Femur (tissue), 1 donor: ENCODE measurements around the gene OSCAR.

Experiments used
- DNase-seq: peaks from one replicate; pipeline ENCODE4 v3.0.0-alpha.2; 2017

OSCAR gene, protein sequence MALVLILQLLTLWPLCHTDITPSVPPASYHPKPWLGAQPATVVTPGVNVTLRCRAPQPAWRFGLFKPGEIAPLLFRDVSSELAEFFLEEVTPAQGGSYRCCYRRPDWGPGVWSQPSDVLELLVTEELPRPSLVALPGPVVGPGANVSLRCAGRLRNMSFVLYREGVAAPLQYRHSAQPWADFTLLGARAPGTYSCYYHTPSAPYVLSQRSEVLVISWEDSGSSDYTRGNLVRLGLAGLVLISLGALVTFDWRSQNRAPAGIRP

DNA sequence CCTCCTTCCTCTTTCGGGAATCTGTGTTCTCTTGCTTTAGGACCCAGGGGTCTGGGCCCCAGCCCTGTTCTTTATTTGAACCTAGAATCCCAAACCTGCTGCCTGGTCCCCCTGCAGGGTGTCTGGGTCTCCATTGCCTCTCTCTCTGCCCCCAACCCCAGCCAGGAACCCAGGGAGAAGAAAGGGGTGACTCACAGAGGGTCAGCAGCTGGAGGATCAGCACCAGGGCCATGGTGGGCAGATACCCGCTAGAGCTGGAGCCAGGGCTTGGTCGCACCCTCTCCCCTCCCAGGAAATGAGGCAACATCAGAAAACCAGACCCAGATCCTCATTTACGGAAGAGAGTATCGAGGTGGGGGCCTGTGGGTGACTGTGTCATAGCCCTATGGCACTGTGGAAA lies at the start of gene OSCAR:
Gene OSCAR (minus strand): TSS at position 243 of the 400 bp plus-strand sequence. CDS start 11 bp downstream, at position 232.
- DNase-seq = peak; percentile 44

DNA sequence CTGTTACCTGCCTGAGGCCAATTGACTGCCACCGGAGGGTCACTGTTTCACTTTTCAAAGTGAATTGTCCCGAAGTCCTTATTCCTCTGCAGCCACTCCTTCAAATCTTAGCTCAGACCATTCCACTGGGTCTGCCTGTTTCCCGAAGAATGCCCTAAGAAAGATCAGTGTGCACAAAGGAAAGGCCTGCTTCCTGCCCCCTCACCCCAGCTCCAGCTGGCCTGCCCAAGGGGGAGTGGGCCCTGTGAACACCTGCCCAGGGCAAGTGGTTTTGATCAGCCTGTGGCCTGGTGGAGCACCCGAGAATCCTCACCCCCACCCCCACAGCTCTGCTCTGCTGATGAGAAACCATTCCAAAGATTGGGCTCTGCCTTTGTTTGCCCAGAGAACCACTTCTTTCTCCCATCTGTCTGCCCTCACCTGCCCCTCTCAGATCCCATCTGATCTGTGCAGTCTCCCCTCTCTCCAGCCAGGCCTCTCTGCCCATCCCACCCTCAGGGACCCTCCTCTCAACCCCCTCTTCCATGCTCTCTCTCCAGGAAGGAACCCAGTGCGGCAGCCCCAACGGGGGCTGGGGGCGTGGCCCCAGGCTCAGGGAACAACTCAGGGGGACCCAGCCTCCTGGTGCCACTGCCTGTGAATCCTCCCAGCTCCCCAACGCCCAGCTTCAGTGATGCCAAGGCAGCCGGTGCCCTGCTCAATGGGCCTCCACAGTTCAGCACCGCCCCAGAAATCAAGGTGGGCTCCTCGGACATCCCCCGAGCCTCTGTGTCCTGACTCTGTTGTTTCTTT lies 48.6 kb upstream of the OSCAR start:
- DNase-seq = no peak

DNA sequence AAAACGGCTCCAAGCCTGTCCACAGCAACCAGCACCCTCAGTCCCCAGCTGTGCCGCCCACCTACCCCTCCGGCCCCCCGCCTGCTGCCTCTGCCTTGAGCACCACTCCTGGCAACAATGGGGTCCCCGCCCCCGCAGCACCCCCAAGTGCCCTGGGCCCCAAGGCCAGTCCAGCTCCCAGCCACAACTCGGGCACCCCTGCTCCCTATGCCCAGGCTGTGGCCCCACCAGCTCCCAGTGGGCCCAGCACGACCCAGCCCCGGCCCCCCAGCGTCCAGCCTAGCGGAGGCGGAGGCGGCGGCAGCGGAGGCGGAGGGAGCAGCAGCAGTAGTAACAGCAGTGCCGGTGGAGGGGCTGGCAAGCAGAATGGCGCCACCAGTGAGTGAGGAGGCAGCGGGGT lies 47.6 kb upstream of the OSCAR start:
- DNase-seq = no peak

DNA sequence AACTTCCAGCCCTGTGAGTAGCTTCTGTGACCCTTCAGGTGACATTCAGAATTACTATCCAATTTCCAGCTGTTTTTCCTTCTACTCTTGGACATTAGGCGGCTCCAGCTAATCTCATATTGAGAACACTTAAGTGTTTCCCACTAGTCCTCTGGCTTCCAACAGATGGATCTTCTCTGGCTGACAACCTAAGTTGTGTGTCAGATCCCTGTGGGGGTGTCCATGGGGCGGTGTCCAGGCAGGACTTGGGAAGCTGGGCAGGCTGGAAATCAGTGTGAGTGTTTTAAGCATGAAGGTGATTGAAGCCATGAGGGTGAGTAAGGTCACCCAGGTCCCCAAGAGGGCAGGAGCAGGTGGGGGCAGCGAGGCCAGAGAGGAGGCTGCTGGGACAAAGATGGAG lies 47.1 kb upstream of the OSCAR start:
- no peak for DNase-seq

DNA sequence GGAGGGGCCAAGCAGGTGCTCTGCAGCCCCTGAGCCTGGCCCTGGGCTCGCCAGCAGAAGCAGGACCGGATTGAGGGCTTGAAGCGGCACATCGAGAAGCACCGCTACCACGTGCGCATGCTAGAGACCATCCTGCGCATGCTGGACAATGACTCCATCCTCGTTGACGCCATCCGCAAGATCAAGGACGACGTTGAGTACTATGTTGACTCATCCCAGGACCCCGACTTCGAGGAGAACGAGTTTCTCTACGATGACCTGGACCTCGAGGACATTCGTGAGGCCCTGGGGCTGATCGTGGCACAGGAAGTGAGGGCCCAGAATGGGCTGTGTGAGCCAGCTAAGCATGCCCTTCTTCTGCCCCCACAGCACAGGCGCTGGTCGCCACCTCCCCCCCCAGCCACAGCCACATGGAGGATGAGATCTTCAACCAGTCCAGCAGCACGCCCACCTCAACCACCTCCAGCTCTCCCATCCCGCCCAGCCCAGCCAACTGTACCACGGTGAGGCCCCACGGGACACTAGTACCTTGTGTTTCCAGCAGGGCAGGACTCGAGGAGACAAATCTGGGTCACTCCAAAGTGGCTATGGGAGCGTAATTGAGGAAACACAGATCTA lies 45.0 kb upstream of the OSCAR start:
- no peak for DNase-seq

DNA sequence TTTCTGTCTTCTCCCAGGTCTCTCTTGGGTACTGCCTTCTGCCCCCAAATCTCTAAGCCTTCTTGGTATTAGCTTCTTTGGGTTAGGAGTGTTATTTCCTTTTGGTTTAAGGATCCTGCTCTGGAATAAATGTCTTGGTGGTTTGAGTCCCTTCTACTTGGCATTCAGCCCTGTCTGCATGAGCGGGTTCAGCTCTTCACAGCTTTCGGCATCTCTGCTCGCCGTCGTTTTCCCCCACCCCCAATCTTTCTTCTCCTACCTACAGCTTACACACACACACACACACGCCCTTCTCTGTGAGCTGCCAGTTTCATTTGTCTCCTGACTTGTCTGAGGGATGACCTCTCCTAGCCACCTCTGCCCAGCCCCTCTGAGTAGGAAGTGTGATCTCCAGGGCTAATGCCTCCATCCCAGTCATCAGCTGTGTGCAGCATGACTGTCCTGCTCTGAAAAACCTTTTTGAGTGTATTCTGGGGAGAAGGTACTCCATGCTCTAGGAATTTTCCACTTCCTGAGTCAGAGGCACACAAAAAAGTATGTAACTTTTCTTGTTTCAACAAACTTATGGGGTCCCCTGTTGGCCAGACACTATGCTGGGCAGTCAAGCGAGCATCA lies 41.7 kb upstream of the OSCAR start:
- no peak for DNase-seq

DNA sequence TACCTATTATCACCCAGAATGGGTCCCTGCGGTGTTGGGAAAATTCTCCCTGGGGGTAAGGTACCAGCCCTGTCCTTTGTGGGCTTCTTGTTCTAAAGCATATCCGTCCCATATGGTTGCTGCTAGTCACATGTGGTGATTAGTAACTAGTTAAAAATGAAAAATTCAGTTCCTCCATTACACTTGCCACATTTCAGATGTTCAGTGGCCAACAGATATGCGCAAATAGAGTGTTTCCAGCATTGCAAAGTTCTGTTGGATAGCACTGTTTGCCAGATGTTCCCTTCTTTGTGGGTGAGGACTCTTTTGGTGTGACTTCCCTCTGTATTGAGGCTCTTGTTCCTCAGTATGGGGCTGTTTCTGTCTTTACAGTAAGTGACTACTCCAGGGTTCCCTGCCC lies 40.8 kb upstream of the OSCAR start:
- DNase-seq = no peak

DNA sequence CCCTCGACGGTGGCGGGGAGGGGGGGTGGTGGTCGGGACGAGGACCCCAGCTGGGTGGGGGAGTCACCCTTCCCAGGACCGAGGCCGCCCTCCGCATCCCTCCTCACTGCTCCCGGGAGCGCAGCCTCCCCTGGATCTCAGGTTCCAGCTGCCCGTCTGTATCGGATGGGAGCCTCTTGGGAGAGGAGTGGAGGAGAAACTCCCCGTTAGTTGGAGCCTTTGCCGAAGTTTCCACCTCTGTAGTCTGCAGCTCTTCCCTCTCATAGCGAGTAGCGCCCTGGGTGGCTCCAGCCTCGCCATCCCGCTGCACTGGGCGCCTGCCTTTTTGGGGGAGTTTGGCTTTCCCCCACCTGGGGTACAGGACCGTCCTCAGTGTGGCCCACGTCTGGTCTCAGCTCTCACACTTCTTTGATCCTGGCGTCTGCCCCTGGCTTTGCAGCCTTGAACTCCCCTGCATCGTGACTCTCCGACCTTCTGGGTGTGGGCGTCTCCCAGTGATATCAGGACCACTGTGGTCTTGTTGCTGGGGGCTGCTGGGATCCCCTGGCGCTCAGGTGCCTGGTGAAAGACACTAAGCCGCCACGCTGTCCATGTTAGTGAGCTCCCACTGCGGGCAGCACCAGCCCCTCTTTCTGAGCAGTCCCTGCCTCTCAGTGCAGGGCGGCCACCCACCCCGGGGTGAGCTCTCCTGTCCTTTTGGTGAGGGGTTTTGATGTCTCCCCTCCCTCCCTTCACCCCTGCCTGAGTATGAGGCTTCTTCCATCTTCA lies 38.1 kb upstream of the OSCAR start:
- DNase-seq = no peak

DNA sequence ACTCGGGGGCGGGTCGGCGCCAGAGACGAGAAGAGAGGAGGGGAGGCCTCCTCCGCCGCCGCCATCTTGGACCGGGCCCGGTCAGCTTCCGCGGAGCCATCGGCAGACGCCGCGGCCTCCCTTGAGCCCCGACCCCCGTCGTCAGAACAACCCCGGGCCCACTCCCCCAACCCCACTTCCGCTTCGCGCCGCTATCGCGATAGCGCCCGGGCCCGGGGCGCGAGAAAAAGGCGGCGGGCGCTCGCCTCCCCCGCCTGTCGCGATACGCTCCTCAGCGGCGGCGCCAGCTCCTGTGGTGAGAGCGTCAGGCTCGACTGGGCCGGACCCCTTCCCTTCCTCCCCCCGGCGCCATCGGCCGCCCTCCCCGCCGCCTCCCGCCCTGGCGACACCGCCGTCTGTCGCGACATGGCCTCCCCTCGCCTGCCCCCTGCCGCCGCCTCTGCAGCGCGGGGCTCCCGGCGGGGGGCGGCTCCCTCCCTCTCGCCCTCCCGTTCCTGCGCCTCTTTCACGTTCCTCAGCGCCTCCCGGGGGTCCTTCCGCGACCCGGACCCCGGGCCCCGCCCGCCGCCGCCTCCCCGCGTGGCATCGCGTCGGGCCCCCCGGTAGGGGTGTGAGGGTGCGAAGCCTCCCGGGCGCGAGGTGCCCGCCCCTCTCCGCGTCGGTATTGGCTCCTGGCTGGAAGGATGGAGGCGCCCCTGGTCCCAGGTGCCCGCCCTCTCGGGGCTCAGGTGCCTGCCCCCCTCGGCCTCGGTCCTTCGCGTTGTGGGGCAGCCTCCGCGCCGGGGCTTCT lies 37.3 kb upstream of the OSCAR start, which contains the start of gene CNOT3:
Gene CNOT3 (plus strand): TSS at position 64 of the 790 bp plus-strand sequence. CDS start 5,217 bp downstream, outside the sequence.
- no peak for DNase-seq

DNA sequence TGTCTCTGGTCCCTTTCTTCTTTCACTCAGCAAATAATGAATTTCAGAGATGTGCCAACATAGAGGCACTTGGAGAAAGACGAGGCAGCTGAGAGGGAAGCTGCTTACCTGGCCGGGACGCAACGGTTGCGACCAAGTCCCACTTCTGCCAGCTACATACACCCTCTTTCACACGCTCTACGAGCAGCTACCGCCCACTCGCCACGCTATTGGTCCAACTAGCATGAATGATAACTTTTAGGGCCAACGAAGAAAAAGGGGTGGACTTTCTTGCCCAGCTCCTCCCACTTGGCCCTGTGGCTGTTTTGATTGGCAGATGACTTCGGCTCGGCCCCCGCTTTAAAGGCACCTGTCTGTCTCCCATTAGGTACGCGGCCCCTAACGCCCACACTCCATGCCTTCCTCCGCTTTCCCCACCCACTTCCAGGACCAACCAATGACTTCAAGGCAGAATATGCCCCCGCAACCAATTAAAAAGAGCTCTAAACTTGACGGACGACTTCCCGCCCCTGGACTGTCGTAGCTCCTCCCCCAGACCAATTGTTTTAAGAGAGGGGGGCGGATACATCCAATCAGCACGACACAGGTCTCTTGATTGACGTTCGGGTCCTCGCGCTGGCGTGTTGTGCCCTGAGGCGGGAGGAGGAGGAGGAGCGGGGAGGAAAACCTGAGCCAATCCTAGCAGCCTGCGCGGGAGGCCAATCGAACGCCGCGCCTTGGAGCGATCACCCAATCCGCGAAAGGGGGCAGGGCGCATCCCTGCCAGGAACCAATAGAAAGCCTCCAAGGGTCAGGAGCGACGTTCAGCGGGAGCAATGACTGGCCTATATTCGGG lies 36.5 kb upstream of the OSCAR start:
- peak; percentile 100 for DNase-seq

DNA sequence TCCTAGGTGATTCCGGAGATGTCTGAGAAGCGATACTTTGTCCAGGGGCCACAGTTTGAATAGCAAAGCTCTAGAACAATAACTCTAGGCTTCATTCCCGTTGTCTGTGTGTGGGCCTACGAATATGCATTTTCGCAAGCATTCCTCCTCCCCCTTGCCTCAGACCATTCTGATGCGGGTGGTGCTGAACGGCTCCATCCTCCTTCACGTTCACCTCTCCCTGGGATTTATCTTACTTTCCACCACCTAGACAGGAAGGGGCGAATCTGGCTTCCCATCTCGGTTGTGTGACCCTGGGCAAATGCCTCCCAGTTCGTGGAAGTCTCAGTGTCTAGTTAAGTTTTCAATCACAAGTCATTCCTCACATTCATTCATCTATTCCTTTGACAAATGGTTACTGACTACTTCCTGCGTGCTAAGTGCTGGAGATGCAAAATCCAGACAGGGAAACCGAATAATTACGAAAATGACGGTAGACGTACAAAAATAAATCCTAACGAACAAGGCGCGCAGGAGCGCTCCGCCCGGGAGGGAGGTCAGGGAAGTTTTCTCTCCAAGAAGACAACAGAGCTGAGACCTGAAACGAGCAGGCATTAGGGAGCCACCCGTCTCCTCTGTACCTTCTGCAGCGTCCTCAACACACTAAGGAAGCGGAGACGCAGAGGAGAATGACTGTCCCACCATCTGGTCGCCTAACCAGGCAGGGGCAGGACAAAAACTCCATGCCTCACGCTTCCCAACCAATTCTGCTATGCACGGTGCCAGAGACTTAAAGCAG lies 35.7 kb upstream of the OSCAR start:
- DNase-seq = no peak

DNA sequence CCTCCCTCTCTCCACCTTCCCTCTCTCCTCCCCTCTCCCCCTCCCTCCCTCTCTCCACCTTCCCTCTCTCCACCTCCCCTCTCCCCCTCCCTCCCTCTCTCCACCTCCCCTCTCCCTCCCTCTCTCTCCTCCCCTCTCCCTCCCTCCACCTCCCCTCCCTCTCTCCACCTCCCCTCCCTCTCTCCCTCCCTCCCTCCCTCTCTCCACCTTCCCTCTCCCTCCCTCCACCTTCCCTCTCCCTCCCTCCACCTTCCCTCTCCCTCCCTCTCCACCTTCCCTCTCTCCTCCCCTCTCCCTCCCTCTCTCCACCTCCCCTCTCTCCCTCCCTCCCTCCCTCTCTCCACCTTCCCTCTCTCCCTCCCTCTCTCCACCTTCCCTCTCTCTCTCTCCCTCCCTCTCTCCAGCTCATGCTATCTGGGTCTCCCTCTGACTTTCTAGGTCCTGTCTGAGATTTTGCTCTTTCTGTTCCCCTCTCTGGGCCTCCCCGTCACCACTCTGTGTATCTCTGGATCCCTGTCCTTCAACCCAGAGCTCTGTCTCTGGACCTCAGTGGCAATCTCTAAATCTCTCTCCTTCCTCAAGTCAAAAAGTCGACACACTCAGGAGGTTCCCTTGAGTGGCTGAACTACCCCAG lies 33.5 kb upstream of the OSCAR start:
- no peak for DNase-seq

DNA sequence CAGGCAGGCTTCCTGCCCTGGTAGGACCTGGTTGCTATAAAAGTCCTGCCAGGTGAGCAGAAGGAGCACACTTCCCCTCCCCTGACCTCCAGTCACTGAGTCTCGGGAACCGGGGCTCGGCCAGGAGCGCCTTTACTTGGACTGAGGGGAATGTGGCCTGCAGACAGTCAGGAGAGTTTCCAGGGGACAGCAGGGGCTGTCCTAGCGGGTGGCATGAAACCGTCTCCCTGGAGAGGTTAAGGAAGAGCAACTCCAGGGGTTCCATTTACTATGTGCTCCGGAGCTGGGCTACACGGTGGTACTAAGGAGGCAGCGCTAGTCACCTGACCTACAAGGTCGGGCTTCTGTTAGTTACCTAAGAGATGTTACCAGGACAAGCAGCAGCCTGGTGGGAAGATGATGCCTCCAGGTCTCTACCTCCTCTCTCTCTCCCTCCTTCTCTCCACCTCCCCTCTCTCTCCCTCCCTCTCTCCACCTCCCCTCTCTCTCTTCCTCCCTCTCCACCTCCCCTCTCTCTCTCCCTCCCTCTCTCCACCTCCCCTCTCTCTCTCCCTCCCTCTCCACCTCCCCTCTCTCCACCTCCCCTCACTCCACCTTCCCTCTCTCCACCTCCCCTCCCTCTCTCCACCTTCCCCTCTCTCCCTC lies 32.8 kb upstream of the OSCAR start:
- DNase-seq = no peak

DNA sequence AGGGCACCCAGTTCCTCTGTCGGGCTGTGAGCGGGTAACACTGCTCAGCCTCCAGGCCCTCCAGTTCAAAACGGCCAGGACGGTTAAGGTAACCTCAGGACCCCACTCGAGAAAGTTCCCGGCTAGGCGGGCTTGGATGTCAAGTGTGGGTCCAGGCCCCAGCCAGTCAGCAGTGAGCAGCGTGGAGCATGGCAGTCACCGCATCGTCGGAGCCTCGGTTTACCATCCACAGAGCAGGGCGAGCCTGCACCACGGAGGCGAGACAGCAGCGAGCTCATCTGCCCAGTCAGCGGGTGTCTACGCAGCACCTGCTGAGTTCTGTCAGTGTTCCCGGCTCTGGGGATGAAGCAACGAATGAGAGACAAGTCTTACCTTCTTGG lies 29.0 kb upstream of the OSCAR start:
- DNase-seq = no peak

DNA sequence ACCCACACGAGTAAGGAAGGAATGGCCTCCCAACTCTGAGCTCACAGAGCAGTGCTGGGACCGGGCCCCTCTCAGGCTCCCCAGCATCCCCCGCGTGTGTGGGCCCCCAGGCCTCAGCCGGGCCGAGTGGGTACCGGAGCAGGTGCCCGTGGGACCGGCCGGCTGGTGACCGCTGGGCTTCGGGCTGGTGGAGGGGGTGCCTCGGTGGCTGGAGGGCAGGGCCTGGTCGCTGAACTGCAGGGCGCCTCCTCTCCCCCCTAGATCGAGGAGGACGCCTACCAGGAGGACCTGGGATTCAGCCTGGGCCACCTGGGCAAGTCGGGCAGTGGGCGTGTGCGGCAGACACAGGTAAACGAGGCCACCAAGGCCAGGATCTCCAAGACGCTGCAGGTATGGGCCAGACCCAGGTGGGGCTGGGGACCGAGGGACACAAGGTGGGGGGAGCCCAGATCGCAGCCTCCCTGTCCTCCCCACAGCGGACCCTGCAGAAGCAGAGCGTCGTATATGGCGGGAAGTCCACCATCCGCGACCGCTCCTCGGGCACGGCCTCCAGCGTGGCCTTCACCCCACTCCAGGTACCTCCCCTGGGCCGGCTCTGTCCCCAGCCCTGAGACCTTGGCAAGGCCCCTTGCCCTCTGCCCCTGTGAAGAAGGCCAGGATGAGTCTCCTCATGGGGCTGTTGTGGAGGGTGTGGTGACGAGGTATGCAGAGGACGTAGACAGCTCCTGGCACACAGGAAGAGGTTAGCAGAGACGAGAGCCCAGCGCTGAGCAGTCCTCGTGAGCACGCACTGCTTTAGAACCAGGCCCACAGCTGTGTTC lies 28.4 kb upstream of the OSCAR start:
- no peak for DNase-seq

DNA sequence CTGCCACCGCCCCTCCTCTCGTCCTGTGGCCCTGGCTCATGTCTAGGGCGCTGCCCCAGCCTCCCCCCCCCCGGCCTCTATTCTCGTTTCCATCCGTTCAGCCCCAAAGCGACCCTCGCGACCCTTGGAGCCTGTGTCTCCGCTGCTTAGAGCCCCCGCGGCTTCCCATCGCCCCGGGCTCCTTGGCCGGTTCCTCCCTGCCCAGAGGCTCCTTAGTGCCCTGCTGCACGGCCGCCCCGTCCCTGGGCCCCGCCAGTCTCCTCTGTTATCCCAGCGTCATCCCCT lies 27.8 kb upstream of the OSCAR start:
- DNase-seq = no peak

DNA sequence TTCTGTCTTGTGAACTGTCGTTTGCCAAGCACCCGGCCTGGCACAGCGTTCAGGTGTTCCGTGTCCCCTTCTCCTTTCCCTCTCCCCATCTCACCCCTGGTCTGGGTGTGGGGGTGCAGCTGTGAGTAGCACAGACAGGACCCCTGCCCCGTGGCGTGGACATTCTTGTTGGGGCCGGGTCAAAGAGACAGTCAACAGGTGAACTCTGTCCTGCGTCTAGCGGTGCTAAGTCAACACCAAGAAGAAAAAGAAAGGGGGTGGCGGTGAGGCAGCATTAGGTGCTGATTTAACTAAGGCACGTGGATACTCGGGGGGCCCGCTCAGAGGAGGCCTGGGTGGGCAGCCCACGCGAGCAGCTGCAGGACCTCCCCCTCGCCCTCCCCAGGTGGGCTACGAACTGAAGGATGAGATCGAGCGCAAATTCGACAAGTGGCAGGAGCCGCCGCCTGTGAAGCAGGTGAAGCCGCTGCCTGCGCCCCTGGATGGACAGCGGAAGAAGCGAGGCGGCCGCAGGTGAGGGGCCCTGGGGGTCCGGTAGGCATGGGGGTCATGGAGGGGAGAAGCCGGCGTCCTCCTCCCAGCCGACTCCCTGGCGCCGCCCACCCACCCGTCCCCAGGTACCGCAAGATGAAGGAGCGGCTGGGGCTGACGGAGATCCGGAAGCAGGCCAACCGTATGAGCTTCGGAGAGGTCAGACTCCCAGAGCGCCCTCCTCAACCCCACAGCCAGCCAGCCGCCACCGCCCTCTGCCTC lies 27.3 kb upstream of the OSCAR start:
- DNase-seq = no peak

DNA sequence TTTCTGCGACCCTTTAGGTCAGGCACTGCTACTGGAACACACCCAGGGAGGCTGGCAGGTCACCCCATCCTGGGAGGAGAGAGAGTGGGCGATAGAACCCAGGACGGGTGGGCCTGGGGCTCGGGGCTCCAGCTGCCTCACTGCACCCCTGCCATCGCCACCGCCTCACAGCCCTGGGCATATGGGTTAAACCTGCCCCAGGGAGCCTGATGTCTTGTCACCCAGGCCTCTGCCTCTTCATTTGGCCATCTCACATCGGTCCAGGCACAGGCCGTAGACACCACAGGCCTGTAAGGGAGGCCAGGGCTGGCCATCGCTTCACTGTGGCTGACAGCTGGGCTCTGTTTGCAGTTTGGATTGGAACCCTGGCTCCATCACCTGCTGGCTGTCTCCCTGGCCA lies 25.1 kb upstream of the OSCAR start:
- DNase-seq = no peak
